ENCODE measurements around the gene SAP30. TPM values are rescaled to one million over a fixed set of nuclear protein-coding genes. Genes with fewer than 3 reads are reported as not detected.

SAP30 gene
- total RNA-seq, 1 donor from 2014 or later = 13.0 TPM

GRCh38 chr4:173347467-173347866 lies 23.3 kb upstream of the SAP30 start:
- TF ChIP-seq POLR2AphosphoS5 (IDR thresholded peaks at IDR 0.05; ENCODE audit: insufficient read depth in 1 of 2, low read depth in 1 of 2) (no peak), POLR2A (IDR thresholded peaks at IDR 0.05) (no peak), CTCF (IDR thresholded peaks at IDR 0.05) (no peak)
- no peaks in the 10 kb centered on the region for H3K27me3 ChIP-seq
- H3K4me3 ChIP-seq = no peak overlapping the region
- H3K27ac ChIP-seq = no peak overlapping the region
- H3K9me3 ChIP-seq = no peaks in the 10 kb centered on the region
- no peak for DNase-seq (ENCODE audit: extremely low spot score in 2 of 2)
- intact Hi-C loops (cut with DNase I) = no loop called here
- no peaks in the 10 kb centered on the region for H3K36me3 ChIP-seq
- H3K4me1 ChIP-seq = no peaks in the 10 kb centered on the region

GRCh38 chr4:173357939-173358338 lies 12.8 kb upstream of the SAP30 start:
- Histone ChIP-seq H3K4me3 (no peak overlapping the region), H3K9me3 (no peaks in the 10 kb centered on the region), H3K27ac (no peak overlapping the region), H3K36me3 (no peaks in the 10 kb centered on the region), H3K27me3 (no peaks in the 10 kb centered on the region), H3K4me1 (no peaks in the 10 kb centered on the region)
- TF ChIP-seq POLR2A (IDR thresholded peaks at IDR 0.05) = no peak
- TF ChIP-seq CTCF (IDR thresholded peaks at IDR 0.05) = no peak
- intact Hi-C loops (cut with DNase I) = no loop called here
- DNase-seq (ENCODE audit: extremely low spot score in 2 of 2) = no peak

- Histone ChIP-seq H3K27ac (no peak overlapping the region), H3K4me3 (no peak overlapping the region), H3K4me1 (no peaks in the 10 kb centered on the region), H3K9me3 (no peaks in the 10 kb centered on the region), H3K27me3 (no peaks in the 10 kb centered on the region), H3K36me3 (no peaks in the 10 kb centered on the region)
- intact Hi-C loops (cut with DNase I) = no loop called here
- DNase-seq (ENCODE audit: extremely low spot score in 2 of 2) = no peak
- TF ChIP-seq POLR2A (IDR thresholded peaks at IDR 0.05) (no peak), POLR2AphosphoS5 (IDR thresholded peaks at IDR 0.05; ENCODE audit: insufficient read depth in 1 of 2, low read depth in 1 of 2) (no peak), CTCF (IDR thresholded peaks at IDR 0.05) (no peak)
These were observed 10.1 kb upstream of the SAP30 start for GRCh38 chr4:173360587-173361221.

- DNase-seq (ENCODE audit: extremely low spot score in 2 of 2) = no peak
- no peak for TF ChIP-seq POLR2A (IDR thresholded peaks at IDR 0.05)
- H3K4me1 ChIP-seq = peaks cover 7% of the 10 kb centered on the region
- no peak overlapping the region for H3K27ac ChIP-seq
- intact Hi-C loops (cut with DNase I) = no loop called here
- no peaks in the 10 kb centered on the region for H3K36me3 ChIP-seq
- H3K4me3 ChIP-seq = no peak overlapping the region
- no peaks in the 10 kb centered on the region for H3K9me3 ChIP-seq
- H3K27me3 ChIP-seq = no peaks in the 10 kb centered on the region
These were observed 8.1 kb upstream of the SAP30 start for GRCh38 chr4:173362666-173363065.

- TF ChIP-seq CTCF (IDR thresholded peaks at IDR 0.05) (no peak), POLR2AphosphoS5 (IDR thresholded peaks at IDR 0.05; ENCODE audit: insufficient read depth in 1 of 2, low read depth in 1 of 2) (no peak), POLR2A (IDR thresholded peaks at IDR 0.05) (no peak)
These were observed 5.3 kb upstream of the SAP30 start for GRCh38 chr4:173365359-173365996.

More at GRCh38 chr4:173365359-173365996, 5.3 kb upstream of the SAP30 start:
- H3K36me3 ChIP-seq = no peaks in the 10 kb centered on the region
- no peaks in the 10 kb centered on the region for H3K9me3 ChIP-seq
- peaks cover 22% of the 10 kb centered on the region for H3K4me1 ChIP-seq
- no peak for DNase-seq (ENCODE audit: extremely low spot score in 2 of 2)
- no peaks in the 10 kb centered on the region for H3K27me3 ChIP-seq
- H3K4me3 ChIP-seq = no peak overlapping the region
- H3K27ac ChIP-seq = no peak overlapping the region
- intact Hi-C loops (cut with DNase I) = no loop called here

All from vagina (tissue), 2 donors.